A673 (cell line): ENCODE data around the gene TMEM238L. TPM values are rescaled to one million over a fixed set of nuclear protein-coding genes. Genes with fewer than 3 reads are reported as not detected.

ENCODE experiments used
- BruUV-seq: library from RNA; stranded (reverse); fragments of 400-500 nt; replicated peaks from 2 replicates; lab custom pipeline; 2021; lab: Mats Ljungman, UMichigan
- CTCF ChIA-PET: fragments of 300-600 bp; sonication (Branson Sonifier 250); formaldehyde crosslinking; loops from one replicate; lab custom pipeline; 2022; ENCODE audit warnings: antibody characterized with exemption; lab: Charles Lee
- POLR2A ChIA-PET: fragments of 300-600 bp; sonication (Branson Sonifier 250); formaldehyde crosslinking; loops from one replicate; lab custom pipeline; 2022; ENCODE audit warnings: antibody characterized with exemption; ENCODE audit not compliant: low non-redundant PET; lab: Charles Lee
- DNase-seq: peaks from one replicate; pipeline ENCODE4 v3.0.0-alpha.2; 2015; ENCODE audit warnings: low spot score
- H3K27ac ChIP-seq: fragments of 200-600 bp; sonication (generic); 2 replicates; pipeline ENCODE4 v1.5.1; 2016; ENCODE audit warnings: mixed run types, low read depth, mild to moderate bottlenecking, mixed read lengths, antibody characterized with exemption, low read length; ENCODE audit not compliant: poor library complexity, severe bottlenecking
- H3K27me3 ChIP-seq: fragments of 200-600 bp; sonication (generic); replicated peaks from 2 replicates; pipeline ENCODE4 v1.6.1; 2017; ENCODE audit warnings: mixed run types, low read depth, mild to moderate bottlenecking, mixed read lengths, antibody characterized with exemption, low read length; ENCODE audit not compliant: insufficient read depth, poor library complexity
- H3K36me3 ChIP-seq: fragments of 200-600 bp; sonication (generic); 2 replicates; pipeline ENCODE4 v1.6.1; 2016; ENCODE audit warnings: mixed run types, mild to moderate bottlenecking, mixed read lengths, antibody characterized with exemption, low read length; ENCODE audit not compliant: insufficient read depth, poor library complexity, severe bottlenecking
- H3K4me1 ChIP-seq: fragments of 200-600 bp; sonication (generic); 2 replicates; pipeline ENCODE4 v1.6.1; 2017; ENCODE audit warnings: mixed run types, mild to moderate bottlenecking, mixed read lengths, antibody characterized with exemption, low read length; ENCODE audit not compliant: insufficient read depth, poor library complexity, severe bottlenecking
- H3K4me3 ChIP-seq: fragments of 200-600 bp; sonication (generic); 2 replicates; pipeline ENCODE4 v1.5.1; 2016; ENCODE audit warnings: low read depth, mixed run types, mild to moderate bottlenecking, mixed read lengths, low read length; ENCODE audit not compliant: poor library complexity, severe bottlenecking
- H3K9me3 ChIP-seq: fragments of 200-600 bp; sonication (generic); 2 replicates; pipeline ENCODE4 v1.6.1; 2016; ENCODE audit warnings: mixed run types, low read depth, mild to moderate bottlenecking, mixed read lengths, antibody characterized with exemption, low read length; ENCODE audit not compliant: poor library complexity, severe bottlenecking
- CTCF ChIP-seq: fragments of 300-800, 200-600 bp; sonication (generic); conservative IDR thresholded peaks from 2 replicates; pipeline ENCODE4 v1.5.1; 2017; ENCODE audit warnings: low read depth, mild to moderate bottlenecking, antibody characterized with exemption, low read length, moderate library complexity, mixed read lengths
- EZH2 ChIP-seq: fragments of 200-600 bp; sonication (generic); IDR thresholded peaks from 2 replicates; pipeline ENCODE4 v1.6.1; 2017; ENCODE audit warnings: borderline replicate concordance, low read depth, mild to moderate bottlenecking, mixed read lengths, antibody characterized with exemption, low read length; ENCODE audit not compliant: poor library complexity, severe bottlenecking
- intact Hi-C: fragments of 100-400 bp; cut with micrococcal nuclease; formaldehyde crosslinking; loops from one replicate; pipeline ENCODE4 v1.10.0; 2022; ENCODE audit not compliant: unreplicated experiment
- total RNA-seq: library from RNA; stranded (reverse); gene quantifications from 2 replicates; pipeline ENCODE4 v1.2.3, GENCODE V29; 2021

Gene TMEM238L
- total RNA-seq, 1 experiment from 2014 or later = not detected

- TF ChIP-seq CTCF (no peak), EZH2 (no peak)
- CTCF ChIA-PET = no interaction called here
- Histone ChIP-seq H3K27me3 (peaks cover 53% of the 10 kb centered on the region), H3K4me1 (no peaks in the 10 kb centered on the region), H3K4me3 (no peak overlapping the region), H3K36me3 (no peaks in the 10 kb centered on the region), H3K27ac (no peak overlapping the region), H3K9me3 (no peaks in the 10 kb centered on the region)
- no peak for DNase-seq
- intact Hi-C loops = no loop called here
- no TSS peak for BruUV-seq
- POLR2A ChIA-PET = no interaction called here
Measured at GRCh38 chr17:10761281-10761680, 42.6 kb downstream of the TMEM238L start.

- H3K9me3 ChIP-seq = no peaks in the 10 kb centered on the region
- BruUV-seq = no TSS peak
- intact Hi-C loops = no loop called here
- TF ChIP-seq CTCF = no peak
- TF ChIP-seq EZH2 = no peak
- H3K27me3 ChIP-seq = peaks cover 72% of the 10 kb centered on the region
- H3K27ac ChIP-seq = no peak overlapping the region
- H3K4me3 ChIP-seq = no peak overlapping the region
- CTCF ChIA-PET = no interaction called here
- H3K4me1 ChIP-seq = no peaks in the 10 kb centered on the region
- POLR2A ChIA-PET = no interaction called here
- DNase-seq = no peak
- no peaks in the 10 kb centered on the region for H3K36me3 ChIP-seq
Measured at GRCh38 chr17:10758062-10758461, 45.8 kb downstream of the TMEM238L start.

GRCh38 chr17:10757647-10758046 lies 46.3 kb downstream of the TMEM238L start:
- no peak overlapping the region for H3K4me3 ChIP-seq
- intact Hi-C loops = no loop called here
- H3K4me1 ChIP-seq = no peaks in the 10 kb centered on the region
- H3K27ac ChIP-seq = no peak overlapping the region
- POLR2A ChIA-PET = no interaction called here
- no peak for TF ChIP-seq EZH2
- no peak for TF ChIP-seq CTCF
- peaks cover 70% of the 10 kb centered on the region for H3K27me3 ChIP-seq
- H3K9me3 ChIP-seq = no peaks in the 10 kb centered on the region
- CTCF ChIA-PET = no interaction called here
- H3K36me3 ChIP-seq = no peaks in the 10 kb centered on the region
- DNase-seq = no peak
- BruUV-seq = no TSS peak
